Keratinocyte (primary cell): ENCODE results near the gene MTMR11. TPM values are rescaled to one million over a fixed set of nuclear protein-coding genes. Genes with fewer than 3 reads are reported as not detected.

Source experiments
- DNase-seq: peaks from one replicate; pipeline ENCODE4 v3.0.0-alpha.2; 2011; ENCODE audit warnings: low read depth, missing footprints, low spot score
- FAIRE-seq: peaks from 2 replicates; lab custom pipeline; 2011; peaks lifted over from hg19 to GRCh38; lab: Jason Lieb, UNC
- H2AFZ ChIP-seq: 2 replicates; pipeline ENCODE4 v1.6.0; 2012; ENCODE audit warnings: low read length, control low read depth, inconsistent platforms; ENCODE audit not compliant: control insufficient read depth
- H3K27ac ChIP-seq: 2 replicates; pipeline ENCODE4 v1.5.1; 2011; ENCODE audit warnings: low read length; ENCODE audit not compliant: control insufficient read depth, insufficient read depth
- H3K27me3 ChIP-seq: 3 replicates; pipeline ENCODE4 v1.6.0; 2011; ENCODE audit warnings: low read length; ENCODE audit not compliant: control insufficient read depth, insufficient read depth; ENCODE audit errors: extremely low read depth
- H3K36me3 ChIP-seq, 2 experiments: 2 replicates in 1 of 2; 3 replicates in 1 of 2; pipeline ENCODE4 v1.5.1; 2011; ENCODE audit warnings: low read length in 2 of 2, mild to moderate bottlenecking in 1 of 2; ENCODE audit not compliant: control insufficient read depth in 2 of 2, insufficient read depth in 2 of 2; ENCODE audit errors: extremely low read depth in 1 of 2
- H3K4me1 ChIP-seq: 3 replicates; pipeline ENCODE4 v1.5.1; 2011; ENCODE audit warnings: low read length; ENCODE audit not compliant: control insufficient read depth, insufficient read depth; ENCODE audit errors: extremely low read depth
- H3K4me2 ChIP-seq: 3 replicates; pipeline ENCODE4 v1.6.0; 2011; ENCODE audit warnings: low read depth, low read length; ENCODE audit not compliant: control insufficient read depth, insufficient read depth; ENCODE audit errors: extremely low read depth
- H3K4me3 ChIP-seq, 3 experiments: fragments of 200-600 bp in 1 of 3; sonication (generic) in 1 of 3; 2 replicates in 2 of 3; 3 replicates in 1 of 3; pipeline ENCODE4 v1.5.1; 2011 to 2016; ENCODE audit warnings: low read length in 3 of 3, mild to moderate bottlenecking in 3 of 3, control low read depth in 2 of 3, inconsistent platforms in 1 of 3, low read depth in 1 of 3, mixed read lengths in 1 of 3, mixed run types in 1 of 3, moderate library complexity in 1 of 3; ENCODE audit not compliant: control insufficient read depth in 2 of 3, insufficient read depth in 2 of 3; ENCODE audit errors: extremely low read depth in 1 of 3
- H3K79me2 ChIP-seq: 2 replicates; pipeline ENCODE4 v1.6.0; 2012; ENCODE audit warnings: low read length; ENCODE audit not compliant: control insufficient read depth, insufficient read depth
- H3K9ac ChIP-seq: 3 replicates; pipeline ENCODE4 v1.6.0; 2011; ENCODE audit warnings: low read length; ENCODE audit not compliant: control insufficient read depth, insufficient read depth; ENCODE audit errors: extremely low read depth
- H3K9me1 ChIP-seq: 3 replicates; pipeline ENCODE4 v1.6.0; 2011; ENCODE audit warnings: low read length; ENCODE audit not compliant: control insufficient read depth, insufficient read depth; ENCODE audit errors: extremely low read depth
- H3K9me3 ChIP-seq: 2 replicates; pipeline ENCODE4 v1.5.1; 2012; ENCODE audit warnings: low read depth, low read length; ENCODE audit not compliant: control insufficient read depth
- H4K20me1 ChIP-seq: 3 replicates; pipeline ENCODE4 v1.6.0; 2011; ENCODE audit warnings: low read length; ENCODE audit not compliant: control insufficient read depth, insufficient read depth; ENCODE audit errors: extremely low read depth
- EZH2 ChIP-seq: IDR thresholded peaks from one replicate; pipeline ENCODE4 v1.6.1; 2012; ENCODE audit warnings: inconsistent platforms, mild to moderate bottlenecking, low read length, moderate library complexity
- dilution Hi-C: fragments of 300-500 bp; cut with MboI; formaldehyde crosslinking; loops from one replicate; pipeline ENCODE4 v1.7.0; 2020; ENCODE audit warnings: low sequenced_read_pairs; ENCODE audit not compliant: extremely low pct_ligation_motif_present
- polyA plus RNA-seq, 5 experiments: library from polyadenylated mRNA; depleted of rRNA in 3 of 5; stranded (reverse) in 3 of 5; stranded (forward) in 1 of 5; unstranded in 1 of 5; fragments of >200 nt; gene quantifications; 1 replicate in 1 of 5; 2 replicates in 3 of 5; 3 replicates in 1 of 5; pipeline versions ENCODE4 v1.2.1 to v1.2.3, GENCODE V29; 2011 to 2012; ENCODE audit warnings: missing spikeins in 2 of 5, low read depth in 1 of 5, low replicate concordance in 1 of 5
- TF ChIP-seq, protein P1 (sequence below), 3 experiments: IDR thresholded peaks in 1 of 3; conservative IDR thresholded peaks in 1 of 3; optimal IDR thresholded peaks in 1 of 3; 2 replicates in 2 of 3; 3 replicates in 1 of 3; pipeline versions ENCODE3 to v1.5.1; 2011; ENCODE audit warnings: low read length in 3 of 3, mild to moderate bottlenecking in 3 of 3, moderate library complexity in 2 of 3, control low read depth in 1 of 3, inconsistent platforms in 1 of 3; ENCODE audit not compliant: insufficient read depth in 2 of 3; ENCODE audit errors: extremely low read depth in 1 of 3

The MTMR11 gene
- polyA plus RNA-seq, 1 donor (not counting 4 experiments of a cell fraction or from before 2014, with no cell fraction given), result 11.8 TPM

- DNase-seq (no peak), FAIRE-seq (no peak)
- no peak overlapping the region for H3K4me2 ChIP-seq
- no peaks in the 10 kb centered on the region for H3K27me3 ChIP-seq
- dilution Hi-C loops, result no loop called here
- TF ChIP-seq, protein P1, sequence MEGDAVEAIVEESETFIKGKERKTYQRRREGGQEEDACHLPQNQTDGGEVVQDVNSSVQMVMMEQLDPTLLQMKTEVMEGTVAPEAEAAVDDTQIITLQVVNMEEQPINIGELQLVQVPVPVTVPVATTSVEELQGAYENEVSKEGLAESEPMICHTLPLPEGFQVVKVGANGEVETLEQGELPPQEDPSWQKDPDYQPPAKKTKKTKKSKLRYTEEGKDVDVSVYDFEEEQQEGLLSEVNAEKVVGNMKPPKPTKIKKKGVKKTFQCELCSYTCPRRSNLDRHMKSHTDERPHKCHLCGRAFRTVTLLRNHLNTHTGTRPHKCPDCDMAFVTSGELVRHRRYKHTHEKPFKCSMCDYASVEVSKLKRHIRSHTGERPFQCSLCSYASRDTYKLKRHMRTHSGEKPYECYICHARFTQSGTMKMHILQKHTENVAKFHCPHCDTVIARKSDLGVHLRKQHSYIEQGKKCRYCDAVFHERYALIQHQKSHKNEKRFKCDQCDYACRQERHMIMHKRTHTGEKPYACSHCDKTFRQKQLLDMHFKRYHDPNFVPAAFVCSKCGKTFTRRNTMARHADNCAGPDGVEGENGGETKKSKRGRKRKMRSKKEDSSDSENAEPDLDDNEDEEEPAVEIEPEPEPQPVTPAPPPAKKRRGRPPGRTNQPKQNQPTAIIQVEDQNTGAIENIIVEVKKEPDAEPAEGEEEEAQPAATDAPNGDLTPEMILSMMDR (optimal IDR thresholded peaks at IDR 0.05 in 1 of 3, IDR thresholded peaks at IDR 0.05 in 1 of 3, conservative IDR thresholded peaks at IDR 0.05 in 1 of 3; ENCODE audit: extremely low read depth in 1 of 3, insufficient read depth in 2 of 3, low read length in 3 of 3), result no peak
- TF ChIP-seq EZH2, result no peak
- H3K27ac ChIP-seq, result no peak overlapping the region
- no peak overlapping the region for H2AFZ ChIP-seq
- H3K9ac ChIP-seq, result no peak overlapping the region
- no peaks in the 10 kb centered on the region for H3K9me1 ChIP-seq
- H4K20me1 ChIP-seq, result peaks cover 3% of the 10 kb centered on the region
- H3K4me3 ChIP-seq, result no peak overlapping the region
- H3K79me2 ChIP-seq, result peaks cover 33% of the 10 kb centered on the region
- H3K36me3 ChIP-seq, result peaks cover 31 to 40% of the 10 kb centered on the region in 2 experiments
- H3K4me1 ChIP-seq, result peaks cover 20% of the 10 kb centered on the region
- no peaks in the 10 kb centered on the region for H3K9me3 ChIP-seq
These were observed 11.3 kb downstream of the MTMR11 start for GRCh38 chr1:149925345-149925744.

DNA sequence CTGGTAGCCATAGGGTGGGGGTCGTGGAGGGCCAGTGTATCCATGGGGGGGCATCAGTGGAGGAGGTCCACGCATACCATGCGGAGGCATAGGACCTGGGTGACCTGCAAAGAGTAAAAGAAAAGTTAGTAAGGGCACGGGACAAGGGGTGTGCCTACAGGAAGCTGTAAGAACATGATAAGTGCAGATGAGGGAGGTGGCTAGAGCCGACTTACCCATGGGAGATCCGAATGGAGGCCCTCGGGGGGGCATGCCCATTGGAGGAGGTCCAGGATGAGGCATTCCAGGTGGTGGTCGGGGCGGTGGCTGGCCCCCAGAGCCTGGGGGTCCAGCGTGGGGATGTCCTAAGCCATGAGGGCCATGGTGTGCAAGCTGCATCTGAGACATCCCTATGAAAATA lies 13.1 kb downstream of the MTMR11 start:
- no peak for DNase-seq
- dilution Hi-C loops, result no loop called here
- Histone ChIP-seq H3K27me3 (peaks cover 2% of the 10 kb centered on the region), H3K9me3 (no peaks in the 10 kb centered on the region), H3K9me1 (no peaks in the 10 kb centered on the region), H2AFZ (no peak overlapping the region), H3K36me3 (peaks cover 29 to 35% of the 10 kb centered on the region in 2 experiments), H3K4me2 (no peak overlapping the region), H3K27ac (no peak overlapping the region), H3K4me1 (peaks cover 20% of the 10 kb centered on the region), H3K4me3 (no peak overlapping the region), H4K20me1 (peaks cover 3% of the 10 kb centered on the region), H3K9ac (no peak overlapping the region), H3K79me2 (peaks cover 33% of the 10 kb centered on the region)
- TF ChIP-seq, protein P1 (optimal IDR thresholded peaks at IDR 0.05 in 1 of 3, IDR thresholded peaks at IDR 0.05 in 1 of 3, conservative IDR thresholded peaks at IDR 0.05 in 1 of 3; ENCODE audit: extremely low read depth in 1 of 3, insufficient read depth in 2 of 3, low read length in 3 of 3), result no peak
- TF ChIP-seq EZH2, result no peak
- no peak for FAIRE-seq
